Measurements from ENCODE around the gene MRPS25. TPM values are rescaled to one million over a fixed set of nuclear protein-coding genes. Genes with fewer than 3 reads are reported as not detected.

Gene MRPS25
- 100 to 1,000 TPM in 3 of 9 donors, 10 to 100 TPM in 6; 80.9 to 133 (median 88.8) TPM for total RNA-seq
- 100 to 1,000 TPM; 117 to 173 TPM for polyA plus RNA-seq
- long read RNA-seq, donor 1, full-length matches to known transcripts, result 184 of 204 reads
- long read RNA-seq, donor 1, partial matches to known transcripts, result 2 of 204 reads
- long read RNA-seq, donor 1, other reads (novel, unspliced or antisense), result 18 of 204 reads
- long read RNA-seq, donor 2, full-length matches to known transcripts, result 218 of 240 reads
- long read RNA-seq, donor 2, partial matches to known transcripts, result 3 of 240 reads
- long read RNA-seq, donor 2, other reads (novel, unspliced or antisense), result 19 of 240 reads
- long read RNA-seq, donor 3, full-length matches to known transcripts, result 127 of 141 reads
- long read RNA-seq, donor 3, partial matches to known transcripts, result 0 of 141 reads
- long read RNA-seq, donor 3, other reads (novel, unspliced or antisense), result 14 of 141 reads

DNA sequence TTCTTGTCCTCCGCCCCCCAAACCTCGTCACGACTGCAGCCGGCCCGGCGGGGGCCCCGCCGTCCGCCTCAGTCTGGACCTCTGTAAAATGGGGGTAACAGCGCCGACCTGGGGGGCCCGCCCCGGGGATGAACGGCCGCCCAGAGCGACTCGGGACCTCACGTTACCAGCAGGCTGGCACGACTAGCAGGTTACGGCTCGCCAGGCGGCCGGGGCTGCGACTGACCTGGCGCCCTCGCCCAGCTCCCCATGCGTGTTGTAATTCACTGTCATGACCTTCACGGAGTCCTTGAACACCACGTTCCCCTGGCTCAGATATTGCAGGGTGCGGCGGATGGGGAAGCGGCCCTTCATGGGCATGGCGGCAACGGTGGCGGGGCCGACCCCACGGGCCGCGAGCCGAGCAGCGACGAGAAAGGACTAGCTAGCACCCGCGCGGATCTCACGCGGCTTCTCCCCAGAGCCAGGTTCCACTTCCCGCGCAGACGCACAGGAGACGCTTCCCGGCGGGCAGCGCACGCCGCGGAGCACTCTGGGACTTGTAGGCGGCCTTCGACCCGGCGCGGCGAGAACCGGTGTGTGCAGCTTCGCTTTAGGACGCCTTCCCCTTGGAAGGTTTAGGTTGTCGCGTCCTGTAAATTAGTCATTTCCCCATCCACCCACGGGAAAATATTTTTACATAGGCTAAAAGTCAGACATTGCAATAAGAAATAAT is at the start of gene MRPS25:
Gene MRPS25 (minus strand): TSS at position 481 of the 715 bp plus-strand sequence. CDS start 121 bp downstream, at position 360.
- peak; percentile 89 to 97 (median 97) for ATAC-seq
- H3K27me3 ChIP-seq, result no peaks in the 10 kb centered on the region
- H3K9me3 ChIP-seq, result no peaks in the 10 kb centered on the region
- TF ChIP-seq, protein P1, sequence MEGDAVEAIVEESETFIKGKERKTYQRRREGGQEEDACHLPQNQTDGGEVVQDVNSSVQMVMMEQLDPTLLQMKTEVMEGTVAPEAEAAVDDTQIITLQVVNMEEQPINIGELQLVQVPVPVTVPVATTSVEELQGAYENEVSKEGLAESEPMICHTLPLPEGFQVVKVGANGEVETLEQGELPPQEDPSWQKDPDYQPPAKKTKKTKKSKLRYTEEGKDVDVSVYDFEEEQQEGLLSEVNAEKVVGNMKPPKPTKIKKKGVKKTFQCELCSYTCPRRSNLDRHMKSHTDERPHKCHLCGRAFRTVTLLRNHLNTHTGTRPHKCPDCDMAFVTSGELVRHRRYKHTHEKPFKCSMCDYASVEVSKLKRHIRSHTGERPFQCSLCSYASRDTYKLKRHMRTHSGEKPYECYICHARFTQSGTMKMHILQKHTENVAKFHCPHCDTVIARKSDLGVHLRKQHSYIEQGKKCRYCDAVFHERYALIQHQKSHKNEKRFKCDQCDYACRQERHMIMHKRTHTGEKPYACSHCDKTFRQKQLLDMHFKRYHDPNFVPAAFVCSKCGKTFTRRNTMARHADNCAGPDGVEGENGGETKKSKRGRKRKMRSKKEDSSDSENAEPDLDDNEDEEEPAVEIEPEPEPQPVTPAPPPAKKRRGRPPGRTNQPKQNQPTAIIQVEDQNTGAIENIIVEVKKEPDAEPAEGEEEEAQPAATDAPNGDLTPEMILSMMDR (IDR thresholded peaks at IDR 0.05), result peak in 1 of 12 donors; percentile 8
- peak; percentile 59 to 93 for TF ChIP-seq POLR2A (IDR thresholded peaks at IDR 0.05)
- H3K36me3 ChIP-seq, result peaks cover 0 to 5% (median 0%) of the 10 kb centered on the region in 9 donors
- peak within 1 kb of the TSS; percentile 69 to 97 (median 84) for H3K4me3 ChIP-seq
- H3K4me1 ChIP-seq, result peaks cover 0 to 24% (median 15%) of the 10 kb centered on the region in 12 donors
- 0 to 1% (median 0%) methylated on average over 38 to 69 of the region's 69 CpGs for WGBS, 4 donors
- peak within 1 kb of the TSS; percentile 58 to 93 (median 89) for H3K27ac ChIP-seq
- DNase-seq, result peak; percentile 90 to 95 (median 93)
- intact Hi-C loops (cut with DNase I), result loop anchor here in 1 of 10 donors (10.0 kb wide), 1 partner anchor 140 kb away; no protein-coding TSS in a partner anchor

DNA sequence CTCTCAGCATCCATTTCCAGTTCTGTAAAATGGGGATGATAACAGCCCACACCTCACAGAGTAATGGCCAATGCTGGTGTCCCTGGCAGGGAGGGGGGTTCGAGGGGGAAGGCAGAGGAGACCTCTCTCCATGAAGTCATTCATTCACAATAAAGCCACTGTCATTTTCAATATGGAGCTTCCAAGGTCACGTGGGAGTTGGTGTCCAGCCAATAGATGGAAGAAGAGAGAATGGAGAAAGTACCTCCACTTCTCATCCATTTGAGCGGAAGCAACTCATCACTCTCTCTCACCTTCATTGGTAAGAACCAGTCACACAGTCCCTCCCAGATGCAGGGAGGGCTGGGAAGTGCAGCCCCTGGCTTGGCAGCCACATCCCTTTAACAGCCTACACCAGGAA is 48.8 kb upstream of the MRPS25 start:
- H3K9me3 ChIP-seq, result no peaks in the 10 kb centered on the region
- H3K36me3 ChIP-seq, result no peaks in the 10 kb centered on the region
- H3K27ac ChIP-seq, result no peak overlapping the region
- TF ChIP-seq, protein P1 (IDR thresholded peaks at IDR 0.05), result no peak
- H3K4me1 ChIP-seq, result peaks cover 0 to 9% (median 0%) of the 10 kb centered on the region in 12 donors
- ATAC-seq (no peak), DNase-seq (no peak)
- 74 to 81% (median 79%) methylated on average over 3 of the region's 3 CpGs for WGBS, 4 donors
- H3K27me3 ChIP-seq, result peaks cover 0 to 10% (median 0%) of the 10 kb centered on the region in 9 donors
- intact Hi-C loops (cut with DNase I), result loop anchor here in 4 of 10 donors (5.0 to 10.0 kb wide), 4 partner anchors 61 to 291 kb away; partner anchors contain the start of gene CAPN7 (in 1 of the 4)
- no peak overlapping the region for H3K4me3 ChIP-seq

GRCh38 chr3:15113471-15113870 is 48.4 kb upstream of the MRPS25 start:
- H3K27me3 ChIP-seq, result peaks cover 0 to 7% (median 0%) of the 10 kb centered on the region in 9 donors
- TF ChIP-seq, protein P1 (IDR thresholded peaks at IDR 0.05), result no peak
- TF ChIP-seq POLR2A (IDR thresholded peaks at IDR 0.05), result no peak
- no peaks in the 10 kb centered on the region for H3K36me3 ChIP-seq
- DNase-seq (no peak), ATAC-seq (no peak)
- peaks cover 0 to 6% (median 0%) of the 10 kb centered on the region in 12 donors for H3K4me1 ChIP-seq
- no peak overlapping the region for H3K27ac ChIP-seq
- no peaks in the 10 kb centered on the region for H3K9me3 ChIP-seq
- WGBS, 4 donors, result 58 to 72% (median 67%) methylated on average over 6 of the region's 6 CpGs
- H3K4me3 ChIP-seq, result no peak overlapping the region
- intact Hi-C loops (cut with DNase I), result loop anchor here in 4 of 10 donors (5.0 to 10.0 kb wide), 4 partner anchors 61 to 291 kb away; partner anchors contain the start of gene CAPN7 (in 1 of the 4)
